ENCODE results near the gene STXBP5.

The STXBP5 gene

GRCh38 chr6:147204060-147204785, at the start of gene STXBP5:
Gene STXBP5, plus strand, starts transcription at chr6:147204417. Its CDS starts 116 bp downstream, at chr6:147204533.
- TF ChIP-seq GATA2 (IDR thresholded peaks at IDR 0.05; ENCODE audit: low read depth, low read length): no peak
- TF ChIP-seq GATA3 (IDR thresholded peaks at IDR 0.05; ENCODE audit: low read depth, low read length): no peak

- TF ChIP-seq GATA2 (IDR thresholded peaks at IDR 0.05; ENCODE audit: low read depth, low read length) (no peak), GATA3 (IDR thresholded peaks at IDR 0.05; ENCODE audit: low read depth, low read length) (no peak)
These were observed 49.8 kb upstream of the STXBP5 start for GRCh38 chr6:147154454-147154853.

GRCh38 chr6:147156218-147156617, 48.0 kb upstream of the STXBP5 start:
- TF ChIP-seq GATA3 (IDR thresholded peaks at IDR 0.05; ENCODE audit: low read depth, low read length): no peak
- no peak for TF ChIP-seq GATA2 (IDR thresholded peaks at IDR 0.05; ENCODE audit: low read depth, low read length)

GRCh38 chr6:147156799-147157382, 47.3 kb upstream of the STXBP5 start:
- TF ChIP-seq GATA2 (IDR thresholded peaks at IDR 0.05; ENCODE audit: low read depth, low read length) (no peak), GATA3 (IDR thresholded peaks at IDR 0.05; ENCODE audit: low read depth, low read length) (no peak)

- TF ChIP-seq GATA3 (IDR thresholded peaks at IDR 0.05; ENCODE audit: low read depth, low read length) (no peak), GATA2 (IDR thresholded peaks at IDR 0.05; ENCODE audit: low read depth, low read length) (no peak)
These were observed 46.3 kb upstream of the STXBP5 start for GRCh38 chr6:147157930-147158329.

GRCh38 chr6:147158881-147159280, 45.3 kb upstream of the STXBP5 start:
- TF ChIP-seq GATA2 (IDR thresholded peaks at IDR 0.05; ENCODE audit: low read depth, low read length): no peak
- no peak for TF ChIP-seq GATA3 (IDR thresholded peaks at IDR 0.05; ENCODE audit: low read depth, low read length)

- TF ChIP-seq GATA2 (IDR thresholded peaks at IDR 0.05; ENCODE audit: low read depth, low read length) (no peak), GATA3 (IDR thresholded peaks at IDR 0.05; ENCODE audit: low read depth, low read length) (no peak)
These were observed 44.5 kb upstream of the STXBP5 start for GRCh38 chr6:147159536-147160374.

- no peak for TF ChIP-seq GATA2 (IDR thresholded peaks at IDR 0.05; ENCODE audit: low read depth, low read length)
- TF ChIP-seq GATA3 (IDR thresholded peaks at IDR 0.05; ENCODE audit: low read depth, low read length): no peak
These were observed 43.6 kb upstream of the STXBP5 start for GRCh38 chr6:147160593-147160992.

GRCh38 chr6:147161253-147161973, 42.8 kb upstream of the STXBP5 start:
- TF ChIP-seq GATA2 (IDR thresholded peaks at IDR 0.05; ENCODE audit: low read depth, low read length): no peak
- no peak for TF ChIP-seq GATA3 (IDR thresholded peaks at IDR 0.05; ENCODE audit: low read depth, low read length)

- TF ChIP-seq GATA3 (IDR thresholded peaks at IDR 0.05; ENCODE audit: low read depth, low read length): no peak
- TF ChIP-seq GATA2 (IDR thresholded peaks at IDR 0.05; ENCODE audit: low read depth, low read length): no peak
These were observed 42.2 kb upstream of the STXBP5 start for GRCh38 chr6:147161974-147162495.

- no peak for TF ChIP-seq GATA3 (IDR thresholded peaks at IDR 0.05; ENCODE audit: low read depth, low read length)
- no peak for TF ChIP-seq GATA2 (IDR thresholded peaks at IDR 0.05; ENCODE audit: low read depth, low read length)
These were observed 39.5 kb upstream of the STXBP5 start for GRCh38 chr6:147164761-147165160.

GRCh38 chr6:147166360-147166944, 37.8 kb upstream of the STXBP5 start:
- TF ChIP-seq GATA2 (IDR thresholded peaks at IDR 0.05; ENCODE audit: low read depth, low read length) (peak; percentile 31; the same call in 1 of the 2 replicates), GATA3 (IDR thresholded peaks at IDR 0.05; ENCODE audit: low read depth, low read length) (no peak)

- TF ChIP-seq GATA3 (IDR thresholded peaks at IDR 0.05; ENCODE audit: low read depth, low read length) (no peak), GATA2 (IDR thresholded peaks at IDR 0.05; ENCODE audit: low read depth, low read length) (no peak)
These were observed 37.2 kb upstream of the STXBP5 start for GRCh38 chr6:147166992-147167391.
